Right hindlimb (tissue), 1 donor: ENCODE data around the gene RASA3.
"Not testable (repeated sequence)": the region's sequence is repeated elsewhere in the genome, so short reads cannot be mapped to it uniquely, and the experiment has no call there.

Experiments
- DNase-seq: peaks from one replicate; pipeline ENCODE4 v3.0.0-alpha.2; 2018

RASA3 gene

GRCh38 chr13:114141261-114141996, 9.0 kb upstream of the RASA3 start:
- DNase-seq = no peak

GRCh38 chr13:114140906-114141250, 8.5 kb upstream of the RASA3 start:
- no peak for DNase-seq

GRCh38 chr13:114140131-114140905, 7.9 kb upstream of the RASA3 start:
- no peak for DNase-seq

GRCh38 chr13:114136576-114136975, 4.2 kb upstream of the RASA3 start:
- DNase-seq = no peak

GRCh38 chr13:114135731-114136171, 3.3 kb upstream of the RASA3 start:
- no peak for DNase-seq

- no peak for DNase-seq
Observed at GRCh38 chr13:114134944-114135610, 2.7 kb upstream of the RASA3 start.

GRCh38 chr13:114134111-114134943, 1.9 kb upstream of the RASA3 start:
- no peak for DNase-seq

- DNase-seq = not testable (repeated sequence)
Observed at GRCh38 chr13:114133552-114133951, 1.1 kb upstream of the RASA3 start.

- not testable (repeated sequence) for DNase-seq
Observed at GRCh38 chr13:114133126-114133525, 703 bp upstream of the RASA3 start.

- DNase-seq = peak; percentile 55
Observed at GRCh38 chr13:114131583-114132418, 622 bp downstream of the RASA3 start.

- DNase-seq = peak; percentile 72
Observed at GRCh38 chr13:114130837-114131582, 1.4 kb downstream of the RASA3 start.

GRCh38 chr13:114130131-114130836, 2.1 kb downstream of the RASA3 start:
- DNase-seq = no peak

GRCh38 chr13:114129649-114130062, 2.8 kb downstream of the RASA3 start:
- DNase-seq = no peak

- peak; percentile 78 for DNase-seq
Observed at GRCh38 chr13:114128624-114129522, 3.5 kb downstream of the RASA3 start.

GRCh38 chr13:114128348-114128623, 4.1 kb downstream of the RASA3 start:
- DNase-seq = no peak

GRCh38 chr13:114127473-114128347, 4.7 kb downstream of the RASA3 start:
- peak; percentile 18 for DNase-seq

GRCh38 chr13:114126789-114127472, 5.5 kb downstream of the RASA3 start:
- no peak for DNase-seq

- DNase-seq = not testable (repeated sequence)
Observed at GRCh38 chr13:114126086-114126485, 6.3 kb downstream of the RASA3 start.
